T-helper 22 cell (primary cell): ENCODE results near the gene YES1.

Experiments used
- DNase-seq: peaks from one replicate; pipeline ENCODE4 v3.0.0-alpha.2; 2020; ENCODE audit warnings: low read depth

The YES1 gene

DNA sequence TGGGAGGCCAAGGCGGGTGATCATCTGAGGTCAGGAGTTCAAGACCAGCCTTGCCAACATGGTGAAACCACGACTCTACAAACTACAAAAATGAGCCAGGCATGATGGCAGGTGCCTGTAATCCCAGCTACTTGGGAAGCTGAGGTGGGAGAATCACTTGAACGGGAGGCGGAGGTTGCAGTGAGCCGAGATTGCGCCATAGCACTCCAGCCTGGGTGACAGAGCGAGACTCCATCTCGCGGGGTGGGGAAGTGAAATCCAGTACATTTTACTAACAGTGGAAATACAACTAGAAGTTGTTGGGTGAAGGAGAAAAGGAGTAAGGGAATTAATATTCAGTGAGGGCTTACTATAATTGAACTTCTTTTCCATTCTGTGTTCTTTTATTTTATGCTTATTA lies 86.4 kb downstream of the YES1 start:
- DNase-seq, result no peak

GRCh38 chr18:723541-724080 lies 88.4 kb downstream of the YES1 start:
- DNase-seq, result no peak

DNA sequence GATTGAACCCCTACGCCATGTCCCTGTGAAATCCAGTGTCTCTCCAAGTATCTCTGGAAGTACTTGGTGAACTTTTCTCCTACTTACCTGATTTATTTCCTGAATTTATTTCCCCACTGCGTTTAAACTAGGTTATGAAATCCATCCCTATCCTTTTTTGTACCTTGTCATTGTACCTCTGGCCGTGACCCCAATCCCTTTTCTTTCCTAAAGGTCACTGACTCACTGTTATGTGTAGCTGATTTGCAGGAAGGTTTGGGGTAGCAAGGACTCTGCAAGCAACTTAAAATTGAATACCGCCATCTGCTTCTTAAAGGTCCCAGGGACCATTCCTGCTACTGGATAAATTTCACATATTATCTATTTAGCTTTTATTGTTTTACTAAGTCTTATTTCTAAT lies 95.0 kb downstream of the YES1 start:
- DNase-seq, result no peak

DNA sequence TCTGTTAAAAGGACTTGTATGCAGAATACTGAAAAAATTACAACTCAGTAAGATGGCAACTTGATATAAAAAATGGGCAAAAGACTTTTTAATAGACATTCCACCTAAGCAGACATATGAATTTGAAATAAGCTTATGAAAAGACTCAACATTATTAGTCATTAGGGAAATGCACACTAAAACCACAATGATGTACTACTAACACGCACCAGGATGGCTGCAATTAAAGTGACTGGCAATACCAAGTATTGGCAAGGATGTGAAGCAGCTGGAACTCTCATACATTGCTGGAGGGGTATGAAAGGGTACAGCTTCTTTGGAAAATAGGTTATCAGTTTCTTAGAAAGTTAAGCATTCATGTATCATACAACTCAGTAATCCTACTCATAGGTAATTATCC lies 96.4 kb downstream of the YES1 start:
- no peak for DNase-seq

- DNase-seq, result no peak
Observed at GRCh38 chr18:713135-713490, 98.9 kb downstream of the YES1 start.

DNA sequence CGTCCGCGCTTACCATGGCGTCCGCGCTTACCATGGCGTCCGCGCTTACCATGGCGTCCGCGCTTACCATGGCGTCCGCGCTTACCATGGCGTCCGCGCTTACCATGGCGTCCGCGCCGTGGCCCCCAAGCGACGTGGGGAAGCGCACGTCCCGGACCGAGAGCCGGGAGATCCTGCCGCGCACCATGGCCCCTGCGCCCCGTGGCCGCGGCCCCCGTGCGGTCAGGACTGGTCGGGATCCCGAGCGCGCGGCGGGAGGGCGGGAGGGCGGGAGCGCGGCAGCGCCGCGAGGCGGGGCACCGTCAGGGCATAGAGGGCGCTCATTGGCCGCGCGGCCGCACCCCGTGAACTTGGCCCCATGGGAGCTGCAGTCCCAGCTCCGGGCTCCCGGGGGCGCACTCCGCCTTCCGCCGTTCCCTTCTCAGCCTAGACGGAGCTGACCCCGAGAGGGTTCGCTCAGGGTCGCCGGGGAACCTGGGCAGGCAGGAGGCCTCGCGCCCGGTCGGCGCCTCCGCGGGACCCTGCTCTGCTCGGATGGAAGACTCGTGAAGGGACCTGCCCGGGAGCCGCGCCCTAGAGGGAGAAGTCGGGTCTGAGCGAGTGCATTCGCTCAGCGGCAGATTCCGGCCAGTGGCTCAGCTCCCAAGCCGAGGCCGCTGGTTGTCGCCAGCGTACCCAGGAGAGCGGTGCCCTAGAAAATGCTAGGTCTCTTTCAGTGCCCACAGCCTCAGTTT lies 99.5 kb downstream of the YES1 start, which contains the start of gene ENOSF1:
Gene ENOSF1, minus strand, starts transcription at position 230 of the 734 bp plus-strand sequence. Its CDS starts 43 bp downstream, at position 187.
- peak; percentile 42 for DNase-seq

DNA sequence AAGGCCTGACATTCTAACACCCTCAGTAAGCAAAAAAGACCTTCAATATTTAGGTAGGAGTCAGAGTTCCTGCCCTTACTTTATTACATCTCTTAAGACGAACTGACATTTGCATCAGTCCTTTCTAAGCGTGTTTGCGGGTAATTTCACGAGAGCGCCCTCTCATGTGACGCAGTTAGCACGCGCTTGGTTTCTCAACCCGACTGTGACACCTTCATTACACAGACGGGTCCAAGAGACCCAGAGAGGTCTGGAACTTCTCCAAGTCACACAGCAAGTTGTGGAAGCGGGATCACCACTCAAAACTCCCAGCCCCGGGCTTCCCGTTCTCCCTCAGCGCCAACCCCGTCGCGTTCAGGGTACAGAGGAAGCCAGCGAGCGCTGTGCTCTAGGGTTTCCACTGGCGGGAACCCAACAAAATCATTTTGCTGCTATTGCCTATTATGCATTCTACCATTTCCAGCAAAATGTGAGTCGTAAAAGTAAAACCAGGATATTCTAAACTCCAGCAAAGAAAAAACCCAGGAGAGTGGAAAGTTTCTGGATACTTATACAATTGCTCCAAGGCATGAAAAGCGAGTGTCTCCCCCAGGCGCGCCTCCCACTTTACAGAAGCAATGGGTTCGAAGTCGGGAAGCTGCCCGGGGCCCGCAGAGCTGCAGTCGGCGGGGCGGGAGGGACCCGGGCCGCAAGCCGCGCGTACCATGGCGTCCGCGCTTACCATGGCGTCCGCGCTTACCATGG lies 100.2 kb downstream of the YES1 start:
- DNase-seq, result peak; percentile 48

DNA sequence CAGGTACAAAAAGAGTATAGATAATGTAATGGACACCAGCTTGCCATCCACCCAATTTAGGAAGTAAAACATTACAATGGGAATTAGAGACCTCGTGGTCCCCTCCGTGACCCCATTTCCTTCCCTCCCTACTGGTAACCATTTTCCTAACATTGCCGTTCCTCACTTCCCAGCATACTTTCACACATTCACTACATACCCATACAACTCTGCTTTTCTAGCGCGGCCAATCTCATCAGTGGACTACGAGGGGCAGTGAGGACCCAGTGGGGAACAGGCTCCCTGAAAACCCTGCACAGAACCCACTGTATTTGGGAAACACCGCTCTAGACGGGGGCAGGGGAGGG lies 100.8 kb downstream of the YES1 start:
- no peak for DNase-seq

- DNase-seq, result no peak
Observed at GRCh38 chr18:710418-711300, 101.4 kb downstream of the YES1 start.

- no peak for DNase-seq
Observed at GRCh38 chr18:709771-710170, 102.3 kb downstream of the YES1 start.

- no peak for DNase-seq
Observed at GRCh38 chr18:708096-708495, 103.9 kb downstream of the YES1 start.

DNA sequence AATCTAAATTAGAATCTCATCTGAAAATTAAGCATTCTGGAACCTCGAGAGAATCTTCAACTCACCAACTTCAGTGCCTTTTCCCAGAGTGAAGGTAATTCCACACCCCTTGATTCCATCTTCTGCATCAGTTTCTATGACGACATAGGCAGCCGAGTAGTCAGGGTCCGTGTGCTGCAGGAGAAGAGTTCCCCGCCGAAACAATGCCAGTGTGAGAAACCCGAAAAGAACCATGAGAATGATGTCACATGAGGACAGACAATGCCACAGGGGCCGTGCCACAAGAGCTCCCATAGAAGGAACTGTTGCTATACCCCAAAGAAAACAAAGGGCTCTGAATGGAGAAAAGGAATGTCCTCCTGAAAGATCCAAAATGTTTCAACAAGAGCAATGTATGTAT lies 105.6 kb downstream of the YES1 start:
- DNase-seq, result no peak

GRCh38 chr18:703213-703967 lies 108.7 kb downstream of the YES1 start:
- DNase-seq, result no peak

GRCh38 chr18:697800-698199 lies 114.2 kb downstream of the YES1 start:
- no peak for DNase-seq

GRCh38 chr18:697012-697411 lies 115.0 kb downstream of the YES1 start:
- no peak for DNase-seq

DNA sequence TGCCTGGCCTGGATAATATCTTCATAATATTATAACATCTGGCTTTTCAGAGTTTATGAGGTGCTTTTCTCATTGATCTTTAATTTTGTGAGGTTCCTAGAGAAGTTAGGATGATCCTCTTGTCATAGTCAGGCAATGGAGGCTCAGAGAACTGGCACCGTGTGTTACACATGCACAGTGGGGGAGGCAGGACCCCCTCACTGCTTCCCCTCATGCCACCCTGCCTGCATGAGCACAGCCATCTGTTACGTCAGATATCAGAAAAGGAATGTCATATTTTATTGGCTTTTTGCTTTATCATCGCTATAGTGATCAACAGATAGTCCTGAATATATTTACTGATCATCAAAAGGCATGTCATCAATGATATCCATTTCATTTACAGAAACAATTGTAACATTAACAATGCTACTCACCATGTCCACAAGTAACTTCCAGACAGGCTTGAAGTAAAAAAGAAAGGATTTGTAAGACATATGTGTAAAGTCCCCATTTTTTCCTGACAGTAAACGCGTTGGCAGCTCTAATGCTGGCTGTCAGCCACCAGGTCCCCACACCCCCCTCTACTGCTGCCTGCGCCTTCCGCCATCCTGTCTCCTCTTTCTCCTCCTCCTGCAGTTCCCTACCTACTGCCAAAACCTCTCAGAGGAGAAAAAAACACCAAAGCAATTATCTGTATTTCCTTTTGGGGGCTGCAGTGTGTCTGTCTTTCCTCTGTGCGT lies 118.4 kb downstream of the YES1 start:
- DNase-seq, result no peak

GRCh38 chr18:692824-693223 lies 119.2 kb downstream of the YES1 start:
- DNase-seq, result no peak

DNA sequence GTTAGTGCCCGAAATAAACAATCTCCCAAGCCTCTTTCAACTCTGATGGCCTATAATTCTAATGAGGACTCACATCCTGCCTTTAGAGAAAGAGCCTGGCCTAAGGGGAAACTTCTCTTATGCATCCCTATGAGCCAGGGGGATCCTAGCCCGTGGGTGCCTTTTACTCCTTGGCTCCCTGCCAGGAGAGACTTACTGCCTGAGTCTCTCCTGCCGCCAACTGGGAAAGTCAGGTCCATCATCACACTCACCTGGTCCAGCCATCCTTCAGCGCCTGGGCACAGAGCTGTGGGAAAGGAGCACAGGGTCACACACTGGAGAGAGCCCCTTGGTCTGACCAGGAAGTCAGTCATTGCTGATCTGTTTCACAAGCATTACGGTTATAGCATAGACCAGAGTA lies 123.7 kb downstream of the YES1 start:
- no peak for DNase-seq

DNA sequence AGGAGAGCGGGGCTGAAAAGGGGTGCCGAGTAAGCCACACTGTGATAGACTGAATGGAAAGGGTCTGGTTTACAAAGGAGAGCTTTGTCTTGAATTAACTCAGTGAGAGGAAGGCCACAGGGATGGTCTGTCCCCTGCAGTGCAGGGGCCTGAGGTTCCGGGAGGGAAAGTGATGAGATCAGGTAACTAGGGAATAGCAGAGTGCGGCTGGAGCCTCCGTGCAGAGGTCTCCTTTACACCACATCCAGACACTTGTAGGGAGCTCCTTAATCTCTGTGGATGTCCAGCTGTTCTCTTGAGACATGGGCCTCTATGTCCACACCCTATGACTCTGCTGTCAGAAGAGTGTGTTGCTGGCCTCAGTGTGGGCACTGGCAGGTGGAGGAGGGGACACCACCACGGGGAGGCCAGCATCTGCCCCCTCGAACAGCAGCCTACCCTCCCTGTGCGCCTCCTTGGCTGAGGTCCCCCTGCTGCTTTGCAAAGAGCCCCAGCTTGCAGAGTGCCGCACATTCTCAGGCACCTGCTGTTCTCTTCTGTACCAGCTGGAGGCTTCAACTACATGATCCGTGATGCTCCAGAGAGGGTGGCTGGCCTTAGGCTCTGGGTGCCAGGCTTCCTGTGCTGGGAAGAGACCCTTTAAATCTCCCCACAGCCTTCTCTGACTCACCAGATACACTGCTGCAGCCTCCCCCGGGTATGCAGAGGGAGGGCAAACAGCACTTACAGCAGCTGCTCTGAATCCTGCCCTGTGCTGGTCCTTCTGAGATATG lies 125.5 kb downstream of the YES1 start:
- DNase-seq, result no peak

DNA sequence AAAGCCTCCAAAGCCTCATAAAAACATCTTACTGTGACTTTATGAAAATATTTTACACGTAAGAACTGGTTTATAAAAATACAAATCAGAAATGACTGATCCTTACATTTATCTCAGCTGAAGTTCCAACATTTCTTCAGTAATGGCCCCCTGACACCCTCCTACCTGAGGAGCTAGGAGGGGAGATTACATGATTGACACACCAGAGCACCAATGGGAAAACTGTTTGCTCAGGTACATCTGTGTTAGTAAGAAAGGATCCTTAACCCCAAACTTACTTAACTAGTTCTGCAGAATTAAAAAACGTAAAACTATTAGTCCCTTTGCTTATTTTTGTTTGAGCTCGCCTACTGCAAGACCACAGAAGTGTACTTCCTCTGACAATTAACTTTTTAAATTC lies 126.6 kb downstream of the YES1 start:
- DNase-seq, result no peak
